DMS 273 (cell line): ENCODE measurements around the gene RBM7.

ENCODE experiments used
- DNase-seq: peaks from one replicate; lab custom pipeline; 2025; ENCODE audit not compliant: unreplicated experiment; lab: John Stamatoyannopoulos, UW

The RBM7 gene

GRCh38 chr11:114395736-114396135 lies 4.7 kb upstream of the RBM7 start:
- DNase-seq = peak; percentile 25

GRCh38 chr11:114396916-114397315 lies 3.5 kb upstream of the RBM7 start:
- DNase-seq = no peak

- no peak for DNase-seq
Measured at GRCh38 chr11:114397349-114397982, 3.0 kb upstream of the RBM7 start.

GRCh38 chr11:114398303-114398920 lies 2.1 kb upstream of the RBM7 start:
- no peak for DNase-seq

- peak; percentile 83 for DNase-seq
Measured at GRCh38 chr11:114399490-114400215, 813 bp upstream of the RBM7 start.

GRCh38 chr11:114400915-114401223 lies 403 bp downstream of the RBM7 start:
- no peak for DNase-seq

- peak; percentile 4 for DNase-seq
Measured at GRCh38 chr11:114401311-114401710, 845 bp downstream of the RBM7 start.

GRCh38 chr11:114412946-114413345 lies 12.5 kb downstream of the RBM7 start:
- DNase-seq = no peak

GRCh38 chr11:114413958-114414357 lies 13.5 kb downstream of the RBM7 start:
- DNase-seq = no peak

GRCh38 chr11:114416441-114416961 lies 16.0 kb downstream of the RBM7 start:
- no peak for DNase-seq

GRCh38 chr11:114426280-114426679 lies 25.8 kb downstream of the RBM7 start:
- DNase-seq = no peak

- DNase-seq = no peak
Measured at GRCh38 chr11:114430290-114430689, 29.8 kb downstream of the RBM7 start.

GRCh38 chr11:114432893-114433292 lies 32.4 kb downstream of the RBM7 start:
- DNase-seq = no peak

- no peak for DNase-seq
Measured at GRCh38 chr11:114433376-114433775, 32.9 kb downstream of the RBM7 start.

- DNase-seq = no peak
Measured at GRCh38 chr11:114438303-114438702, 37.8 kb downstream of the RBM7 start.

GRCh38 chr11:114439229-114440120 lies 39.0 kb downstream of the RBM7 start, which contains the start of gene REXO2:
Gene REXO2, plus strand, starts transcription at chr11:114439467. Its CDS starts 62 bp downstream, at chr11:114439529.
- peak; percentile 94 for DNase-seq

- DNase-seq = peak; percentile 36
Measured at GRCh38 chr11:114440121-114440860, 39.8 kb downstream of the RBM7 start.

- DNase-seq = peak; percentile 45
Measured at GRCh38 chr11:114440971-114441763, 40.7 kb downstream of the RBM7 start.

- DNase-seq = no peak
Measured at GRCh38 chr11:114441921-114442320, 41.5 kb downstream of the RBM7 start.

GRCh38 chr11:114442536-114442935 lies 42.1 kb downstream of the RBM7 start:
- no peak for DNase-seq
